H9 (cell line): ENCODE results near the gene MAGI1. TPM values are rescaled to one million over a fixed set of nuclear protein-coding genes. Genes with fewer than 3 reads are reported as not detected.

Experiments
- DNase-seq: peaks from one replicate; pipeline ENCODE4 v3.0.0-alpha.2; 2017
- H2AFZ ChIP-seq: one replicate; pipeline ENCODE4 v1.6.1; 2013; ENCODE audit warnings: mild to moderate bottlenecking, low read length, control low read depth, moderate library complexity
- H2AK5ac ChIP-seq: 2 replicates; pipeline ENCODE4 v1.6.1; 2013; ENCODE audit warnings: low read length, control low read depth, mixed read lengths; ENCODE audit not compliant: insufficient read length
- H2BK120ac ChIP-seq: one replicate; pipeline ENCODE4 v1.6.1; 2013; ENCODE audit warnings: low read depth, mild to moderate bottlenecking, low read length, control low read depth, inconsistent platforms; ENCODE audit not compliant: poor library complexity, severe bottlenecking
- H2BK12ac ChIP-seq: 2 replicates; pipeline ENCODE4 v1.6.1; 2013; ENCODE audit warnings: low read length, control low read depth, mixed read lengths, low read depth; ENCODE audit not compliant: insufficient read length
- H2BK15ac ChIP-seq: 2 replicates; pipeline ENCODE4 v1.6.1; 2013; ENCODE audit warnings: low read depth, low read length, control low read depth
- H2BK20ac ChIP-seq: one replicate; pipeline ENCODE4 v1.6.1; 2013; ENCODE audit warnings: low read depth, mild to moderate bottlenecking, low read length, control low read depth, inconsistent platforms; ENCODE audit not compliant: poor library complexity, severe bottlenecking
- H2BK5ac ChIP-seq: 2 replicates; pipeline ENCODE4 v1.6.1; 2013; ENCODE audit warnings: low read length, control low read depth, mixed read lengths; ENCODE audit not compliant: insufficient read length
- H3K14ac ChIP-seq: 2 replicates; pipeline ENCODE4 v1.6.1; 2013; ENCODE audit warnings: low read length, control low read depth; ENCODE audit not compliant: insufficient read depth
- H3K18ac ChIP-seq: 2 replicates; pipeline ENCODE4 v1.6.1; 2013; ENCODE audit warnings: low read depth, mild to moderate bottlenecking, mixed read lengths, low read length, control low read depth; ENCODE audit not compliant: insufficient read length
- H3K23ac ChIP-seq: 2 replicates; pipeline ENCODE4 v1.6.1; 2013; ENCODE audit warnings: low read length, control low read depth, mixed read lengths, low read depth; ENCODE audit not compliant: insufficient read length
- H3K23me2 ChIP-seq: 2 replicates; pipeline ENCODE4 v1.6.1; 2013; ENCODE audit warnings: low read depth, mild to moderate bottlenecking, mixed read lengths, low read length, control low read depth; ENCODE audit not compliant: insufficient read length, poor library complexity, severe bottlenecking
- H3K27ac ChIP-seq: 2 replicates; pipeline ENCODE4 v1.5.1; 2013; ENCODE audit warnings: low read length, control low read depth, mixed read lengths, low read depth; ENCODE audit not compliant: insufficient read length
- H3K27me3 ChIP-seq: 2 replicates; pipeline ENCODE4 v1.6.1; 2013; ENCODE audit warnings: low read length, control low read depth, inconsistent platforms; ENCODE audit not compliant: insufficient read depth
- H3K4ac ChIP-seq: 2 replicates; pipeline ENCODE4 v1.6.1; 2013; ENCODE audit warnings: low read depth, mild to moderate bottlenecking, control low read depth, inconsistent platforms, low read length, moderate library complexity
- H3K4me1 ChIP-seq: 2 replicates; pipeline ENCODE4 v1.6.1; 2013; ENCODE audit warnings: low read length, control low read depth, inconsistent platforms; ENCODE audit not compliant: insufficient read depth
- H3K4me2 ChIP-seq: 2 replicates; pipeline ENCODE4 v1.6.1; 2013; ENCODE audit warnings: low read length, control low read depth, mixed read lengths; ENCODE audit not compliant: insufficient read length, insufficient read depth
- H3K56ac ChIP-seq: 2 replicates; pipeline ENCODE4 v1.6.1; 2013; ENCODE audit warnings: low read depth, mild to moderate bottlenecking, mixed read lengths, low read length, control low read depth; ENCODE audit not compliant: insufficient read length
- H3K79me1 ChIP-seq: 2 replicates; pipeline ENCODE4 v1.6.1; 2013; ENCODE audit warnings: low read depth, mild to moderate bottlenecking, moderate library complexity, low read length, control low read depth, inconsistent platforms; ENCODE audit not compliant: insufficient read depth, poor library complexity, severe bottlenecking
- H3K79me2 ChIP-seq: 2 replicates; pipeline ENCODE4 v1.6.1; 2013; ENCODE audit warnings: low read length, control low read depth, inconsistent platforms; ENCODE audit not compliant: insufficient read depth
- H3K9ac ChIP-seq: 2 replicates; pipeline ENCODE4 v1.6.1; 2013; ENCODE audit warnings: low read length, control low read depth, mixed read lengths; ENCODE audit not compliant: insufficient read length; ENCODE audit errors: extremely low read depth
- H3K9me3 ChIP-seq: one replicate; pipeline ENCODE4 v1.6.1; 2013; ENCODE audit warnings: low read depth, low read length, inconsistent platforms; ENCODE audit not compliant: control insufficient read depth
- H3T11ph ChIP-seq: one replicate; pipeline ENCODE4 v1.6.1; 2013; ENCODE audit warnings: mild to moderate bottlenecking, low read length, control low read depth, inconsistent platforms
- H4K20me1 ChIP-seq: one replicate; pipeline ENCODE4 v1.6.1; 2013; ENCODE audit not compliant: control insufficient read depth, insufficient read length, insufficient read depth
- H4K5ac ChIP-seq: 2 replicates; pipeline ENCODE4 v1.6.1; 2013; ENCODE audit warnings: low read depth, mild to moderate bottlenecking, mixed read lengths, low read length, control low read depth; ENCODE audit not compliant: insufficient read length
- H4K8ac ChIP-seq: replicated peaks from 2 replicates; pipeline ENCODE4 v1.6.1; 2013; ENCODE audit warnings: low read length, control low read depth, mixed read lengths, low read depth; ENCODE audit not compliant: insufficient read length
- H4K91ac ChIP-seq: 2 replicates; pipeline ENCODE4 v1.6.1; 2013; ENCODE audit warnings: low read depth, mild to moderate bottlenecking, moderate library complexity, mixed read lengths, low read length, control low read depth; ENCODE audit not compliant: insufficient read length
- H3K27ac Mint-ChIP-seq, 3 experiments: 2 replicates in 2 of 3; 3 replicates in 1 of 3; pipeline ENCODE4 v1.8.0; 2020 to 2021; ENCODE audit warnings: mixed read lengths in 3 of 3, mild to moderate bottlenecking in 1 of 3, moderate library complexity in 1 of 3
- H3K27me3 Mint-ChIP-seq: 2 replicates; pipeline ENCODE4 v1.8.0; 2021; ENCODE audit warnings: low read depth, mild to moderate bottlenecking, moderate library complexity, mixed read lengths
- H3K36me3 Mint-ChIP-seq, 3 experiments: 2 replicates in 2 of 3; 3 replicates in 1 of 3; pipeline ENCODE4 v1.8.0; 2020 to 2021; ENCODE audit warnings: low read depth in 3 of 3, mixed read lengths in 3 of 3; ENCODE audit not compliant: insufficient read depth in 1 of 3
- H3K4me1 Mint-ChIP-seq, 2 experiments: 2 replicates each; pipeline ENCODE4 v1.8.0; 2020; ENCODE audit warnings: mixed read lengths in 2 of 2
- H3K4me3 Mint-ChIP-seq, 2 experiments: 2 replicates in 1 of 2; 3 replicates in 1 of 2; pipeline ENCODE4 v1.8.0; 2020 to 2021; ENCODE audit warnings: mild to moderate bottlenecking in 2 of 2, mixed read lengths in 2 of 2, moderate library complexity in 1 of 2
- H3K9me3 Mint-ChIP-seq, 2 experiments: 2 replicates in 1 of 2; 3 replicates in 1 of 2; pipeline ENCODE4 v1.8.0; 2020; ENCODE audit warnings: mild to moderate bottlenecking in 2 of 2, mixed read lengths in 2 of 2, moderate library complexity in 1 of 2
- CTCF ChIP-seq: fragments of 200-600 bp; sonication (generic); conservative IDR thresholded peaks from 3 replicates; pipeline ENCODE4 v1.8.0; 2021; ENCODE audit warnings: antibody characterized with exemption, mild to moderate bottlenecking
- WGBS: extraction: QIAGEN DNeasy Blood & Tissue Kit; methylation state at CpG from one replicate; pipeline ENCODE4 v1.1.7; 2013; ENCODE audit warnings: missing lambda C conversion rate, low lambda C conversion rate, mixed read lengths; ENCODE audit not compliant: insufficient read length; ENCODE audit errors: extremely low coverage; 5-methylcytosine and 5-hydroxymethylcytosine counted together
- total RNA-seq: library from RNA; stranded (reverse); gene quantifications from 2 replicates; pipeline ENCODE4 v1.2.1, GENCODE V29; 2021

The MAGI1 gene
- total RNA-seq, 1 experiment from 2014 or later, result 65.7 TPM

GRCh38 chr3:66050821-66051220 is 12.1 kb upstream of the MAGI1 start:
- H2AK5ac ChIP-seq, result no peak overlapping the region
- DNase-seq, result no peak
- H3K4ac ChIP-seq, result no peak overlapping the region
- no peaks in the 10 kb centered on the region for H4K20me1 ChIP-seq
- H3K79me2 ChIP-seq, result no peaks in the 10 kb centered on the region
- H3K4me1 ChIP-seq, result peaks cover 22% of the 10 kb centered on the region
- H3T11ph ChIP-seq, result no peak overlapping the region
- H2BK20ac ChIP-seq, result no peak overlapping the region
- no peak overlapping the region for H3K4me3 Mint-ChIP-seq
- H2BK120ac ChIP-seq, result no peak overlapping the region
- no peak overlapping the region for H2BK5ac ChIP-seq
- no peak overlapping the region for H4K91ac ChIP-seq
- no peak overlapping the region for H2BK15ac ChIP-seq
- no peak overlapping the region for H3K56ac ChIP-seq
- H3K27me3 Mint-ChIP-seq, result no peaks in the 10 kb centered on the region
- H3K4me1 Mint-ChIP-seq, result peaks cover 32 to 35% of the 10 kb centered on the region in 2 experiments
- H2BK12ac ChIP-seq, result no peak overlapping the region
- no peak overlapping the region for H3K9ac ChIP-seq
- peaks cover 0 to 4% of the 10 kb centered on the region in 2 experiments; a peak in 1 of 5 replicates for H3K9me3 Mint-ChIP-seq
- no peaks in the 10 kb centered on the region for H3K9me3 ChIP-seq
- no peaks in the 10 kb centered on the region for H3K79me1 ChIP-seq
- no peak overlapping the region for H3K4me2 ChIP-seq
- H3K18ac ChIP-seq, result no peak overlapping the region
- H3K27me3 ChIP-seq, result no peaks in the 10 kb centered on the region
- no peak overlapping the region for H4K8ac ChIP-seq
- H3K36me3 Mint-ChIP-seq, result peaks cover 0 to 5% (median 0%) of the 10 kb centered on the region in 3 experiments; a peak in 1 of 7 replicates
- no peak overlapping the region for H4K5ac ChIP-seq
- no peak overlapping the region for H3K23ac ChIP-seq
- WGBS, result no CpG with 5 or more reads among the region's 2 CpGs
- no peak overlapping the region for H2AFZ ChIP-seq
- no peak overlapping the region for H3K14ac ChIP-seq
- TF ChIP-seq CTCF, result no peak
- no peaks in the 10 kb centered on the region for H3K23me2 ChIP-seq
- no peak overlapping the region for H3K27ac ChIP-seq
- no peak overlapping the region for H3K27ac Mint-ChIP-seq
